ENCODE data around the gene LUM.

GRCh38 chr12:91111366-91112325, at the start of gene LUM:
- TF ChIP-seq POLR2A (IDR thresholded peaks at IDR 0.05) (no peak), CTCF (IDR thresholded peaks at IDR 0.05 in 8 of 11, conservative IDR thresholded peaks at IDR 0.05 in 3 of 11) (no peak), POLR2AphosphoS5 (IDR thresholded peaks at IDR 0.05) (no peak)
